HepG2 (cell line): Measurements from ENCODE around the gene MTIF2. TPM values are rescaled to one million over a fixed set of nuclear protein-coding genes. Genes with fewer than 3 reads are reported as not detected.

ENCODE experiments used
- ELF4 ChIP-seq: sonication (generic); formaldehyde crosslinking; IDR thresholded peaks from 2 replicates; pipeline ENCODE4 v1.5.0; 2020; ENCODE audit warnings: missing genetic modification reagents, mild to moderate bottlenecking, moderate library complexity, borderline replicate concordance
- HES4 ChIP-seq: sonication (generic); formaldehyde crosslinking; IDR thresholded peaks from 2 replicates; pipeline ENCODE4 v1.9.0; 2021; ENCODE audit warnings: mild to moderate bottlenecking, missing genetic modification reagents, borderline replicate concordance
- HMG20A ChIP-seq: IDR thresholded peaks from 2 replicates; pipeline ENCODE4 v1.6.1; 2016; ENCODE audit warnings: borderline replicate concordance
- ISL2 ChIP-seq: sonication (generic); formaldehyde crosslinking; IDR thresholded peaks from 2 replicates; pipeline ENCODE4 v1.5.0; 2020; ENCODE audit warnings: missing genetic modification reagents
- MATR3 ChIP-seq: sonication (generic); formaldehyde crosslinking; IDR thresholded peaks from 2 replicates; pipeline ENCODE4 v1.4.0; 2020; ENCODE audit warnings: missing genetic modification reagents
- MEF2D ChIP-seq: sonication (generic); formaldehyde crosslinking; IDR thresholded peaks from 2 replicates; pipeline ENCODE4 v1.5.1; 2020; ENCODE audit warnings: mild to moderate bottlenecking, missing genetic modification reagents
- SMC3 ChIP-seq: IDR thresholded peaks from 2 replicates; pipeline ENCODE4 v1.6.1; 2011; ENCODE audit warnings: low read length, improper control_type of control experiment
- SP2 ChIP-seq: sonication (generic); formaldehyde crosslinking; IDR thresholded peaks from 2 replicates; pipeline ENCODE4 v1.5.1; 2020; ENCODE audit warnings: mild to moderate bottlenecking, missing genetic modification reagents
- ZBTB7A ChIP-seq: sonication (generic); formaldehyde crosslinking; IDR thresholded peaks from 2 replicates; pipeline ENCODE4 v1.8.0; 2022; ENCODE audit warnings: mild to moderate bottlenecking, missing genetic modification reagents
- ZNF256 ChIP-seq: sonication (generic); formaldehyde crosslinking; conservative IDR thresholded peaks from 2 replicates; pipeline ENCODE4 v1.4.0; 2020; ENCODE audit warnings: missing genetic modification reagents
- ZNF350 ChIP-seq: sonication (generic); formaldehyde crosslinking; IDR thresholded peaks from 2 replicates; pipeline ENCODE4 v1.4.0; 2020; ENCODE audit warnings: mild to moderate bottlenecking, low read depth, missing genetic modification reagents, borderline replicate concordance
- polyA plus RNA-seq, 8 experiments: library from polyadenylated mRNA; depleted of rRNA in 3 of 8; stranded (reverse) in 7 of 8; unstranded in 1 of 8; fragments of >200 nt; fragmentation: Illumina TruSeq in 4 of 8; extraction: Trizol in 4 of 8; gene quantifications; 2 replicates each; pipeline versions ENCODE4 v1.2.1 to v1.2.3, GENCODE V29; 2011 to 2016; ENCODE audit warnings: low read depth in 4 of 8, missing spikeins in 1 of 8, mixed read lengths in 1 of 8; ENCODE audit not compliant: insufficient read depth in 1 of 8
- total RNA-seq, 5 experiments: library from RNA; depleted of rRNA; stranded (reverse); fragments of >200 nt; fragmentation: Illumina TruSeq; extraction: Trizol; gene quantifications; 2 replicates each; pipeline ENCODE4 v1.2.3, GENCODE V29; 2016; ENCODE audit warnings: low read depth in 1 of 5
- TF ChIP-seq, protein P1 (sequence below): sonication (generic); formaldehyde crosslinking; IDR thresholded peaks from 2 replicates; pipeline ENCODE4 v1.4.0; 2020; ENCODE audit warnings: missing genetic modification reagents
- TF ChIP-seq, protein P2 (sequence below): sonication (generic); formaldehyde crosslinking; IDR thresholded peaks from 2 replicates; pipeline ENCODE4 v1.5.0; 2020; ENCODE audit warnings: mild to moderate bottlenecking, missing genetic modification reagents, borderline replicate concordance
- TF ChIP-seq, protein P3 (sequence below): sonication (generic); formaldehyde crosslinking; IDR thresholded peaks from 2 replicates; pipeline ENCODE4 v1.5.1; 2020; ENCODE audit warnings: mild to moderate bottlenecking, missing genetic modification reagents, borderline replicate concordance
- TF ChIP-seq, protein P4 (sequence below): sonication (generic); formaldehyde crosslinking; IDR thresholded peaks from 2 replicates; pipeline ENCODE4 v1.4.0; 2020; ENCODE audit warnings: mild to moderate bottlenecking, low read depth, missing genetic modification reagents

MTIF2 gene
- total and polyA plus RNA-seq, 2 of the 13 experiments (the other 11 are each of a cell fraction or from before 2014, with no cell fraction given) = 32.1 to 92.1 TPM

DNA sequence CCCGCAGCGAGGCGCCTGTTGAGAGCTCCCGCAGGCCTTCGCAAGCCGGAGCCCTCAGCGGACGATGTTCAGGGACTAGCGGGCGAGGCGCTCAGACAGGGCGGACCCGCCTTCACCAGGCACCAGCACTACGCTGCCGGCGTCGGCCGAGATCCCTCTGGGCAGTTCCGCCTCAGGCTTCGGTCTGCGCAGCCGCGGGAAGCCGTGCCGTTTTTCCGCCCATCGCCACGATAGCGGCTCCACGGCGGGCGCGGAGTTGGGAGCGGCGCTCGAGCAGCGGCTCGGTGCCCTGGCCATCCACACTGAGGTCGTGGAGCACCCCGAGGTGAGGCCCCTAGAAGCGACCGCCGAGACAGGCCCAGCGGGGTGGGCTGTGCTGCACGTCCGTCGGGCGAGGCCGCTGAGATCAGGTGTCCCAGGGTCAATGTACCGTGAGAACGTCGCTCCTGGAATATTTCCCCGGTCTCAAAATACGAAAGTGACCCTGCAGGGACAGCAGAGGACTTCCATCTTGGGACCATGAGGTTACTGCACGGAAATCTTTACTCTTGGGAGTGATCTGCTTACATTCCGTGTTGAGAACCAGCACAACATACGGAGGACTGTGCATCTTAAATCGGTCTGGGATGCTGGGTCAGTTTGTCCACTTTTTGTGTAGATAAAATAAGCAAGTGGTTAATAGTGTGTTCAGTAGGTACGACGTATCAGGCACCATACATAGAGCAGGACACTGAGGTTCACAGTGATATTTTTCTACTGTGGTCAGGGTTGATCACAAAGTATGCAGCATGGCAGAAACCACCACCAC is 13.3 kb upstream of the MTIF2 start (continued):
- TF ChIP-seq, protein P1, sequence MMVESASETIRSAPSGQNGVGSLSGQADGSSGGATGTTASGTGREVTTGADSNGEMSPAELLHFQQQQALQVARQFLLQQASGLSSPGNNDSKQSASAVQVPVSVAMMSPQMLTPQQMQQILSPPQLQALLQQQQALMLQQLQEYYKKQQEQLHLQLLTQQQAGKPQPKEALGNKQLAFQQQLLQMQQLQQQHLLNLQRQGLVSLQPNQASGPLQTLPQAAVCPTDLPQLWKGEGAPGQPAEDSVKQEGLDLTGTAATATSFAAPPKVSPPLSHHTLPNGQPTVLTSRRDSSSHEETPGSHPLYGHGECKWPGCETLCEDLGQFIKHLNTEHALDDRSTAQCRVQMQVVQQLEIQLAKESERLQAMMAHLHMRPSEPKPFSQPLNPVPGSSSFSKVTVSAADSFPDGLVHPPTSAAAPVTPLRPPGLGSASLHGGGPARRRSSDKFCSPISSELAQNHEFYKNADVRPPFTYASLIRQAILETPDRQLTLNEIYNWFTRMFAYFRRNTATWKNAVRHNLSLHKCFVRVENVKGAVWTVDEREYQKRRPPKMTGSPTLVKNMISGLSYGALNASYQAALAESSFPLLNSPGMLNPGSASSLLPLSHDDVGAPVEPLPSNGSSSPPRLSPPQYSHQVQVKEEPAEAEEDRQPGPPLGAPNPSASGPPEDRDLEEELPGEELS = 0 out of 2 replicates have a peak, but pooled peaks have one; percentile 55
- TF ChIP-seq, protein P2, sequence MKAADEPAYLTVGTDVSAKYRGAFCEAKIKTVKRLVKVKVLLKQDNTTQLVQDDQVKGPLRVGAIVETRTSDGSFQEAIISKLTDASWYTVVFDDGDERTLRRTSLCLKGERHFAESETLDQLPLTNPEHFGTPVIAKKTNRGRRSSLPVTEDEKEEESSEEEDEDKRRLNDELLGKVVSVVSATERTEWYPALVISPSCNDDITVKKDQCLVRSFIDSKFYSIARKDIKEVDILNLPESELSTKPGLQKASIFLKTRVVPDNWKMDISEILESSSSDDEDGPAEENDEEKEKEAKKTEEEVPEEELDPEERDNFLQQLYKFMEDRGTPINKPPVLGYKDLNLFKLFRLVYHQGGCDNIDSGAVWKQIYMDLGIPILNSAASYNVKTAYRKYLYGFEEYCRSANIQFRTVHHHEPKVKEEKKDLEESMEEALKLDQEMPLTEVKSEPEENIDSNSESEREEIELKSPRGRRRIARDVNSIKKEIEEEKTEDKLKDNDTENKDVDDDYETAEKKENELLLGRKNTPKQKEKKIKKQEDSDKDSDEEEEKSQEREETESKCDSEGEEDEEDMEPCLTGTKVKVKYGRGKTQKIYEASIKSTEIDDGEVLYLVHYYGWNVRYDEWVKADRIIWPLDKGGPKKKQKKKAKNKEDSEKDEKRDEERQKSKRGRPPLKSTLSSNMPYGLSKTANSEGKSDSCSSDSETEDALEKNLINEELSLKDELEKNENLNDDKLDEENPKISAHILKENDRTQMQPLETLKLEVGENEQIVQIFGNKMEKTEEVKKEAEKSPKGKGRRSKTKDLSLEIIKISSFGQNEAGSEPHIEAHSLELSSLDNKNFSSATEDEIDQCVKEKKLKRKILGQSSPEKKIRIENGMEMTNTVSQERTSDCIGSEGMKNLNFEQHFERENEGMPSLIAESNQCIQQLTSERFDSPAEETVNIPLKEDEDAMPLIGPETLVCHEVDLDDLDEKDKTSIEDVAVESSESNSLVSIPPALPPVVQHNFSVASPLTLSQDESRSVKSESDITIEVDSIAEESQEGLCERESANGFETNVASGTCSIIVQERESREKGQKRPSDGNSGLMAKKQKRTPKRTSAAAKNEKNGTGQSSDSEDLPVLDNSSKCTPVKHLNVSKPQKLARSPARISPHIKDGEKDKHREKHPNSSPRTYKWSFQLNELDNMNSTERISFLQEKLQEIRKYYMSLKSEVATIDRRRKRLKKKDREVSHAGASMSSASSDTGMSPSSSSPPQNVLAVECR (CRISPR knock-in tag) = peak; percentile 94
- TF ChIP-seq HES4 (peak; percentile 85; the same call in 1 of the 2 replicates), HMG20A (0 out of 2 replicates have a peak, but pooled peaks have one; percentile 44), ELF4 (CRISPR knock-in tag) (no peak), SMC3 (no peak), MEF2D (peak; percentile 88), ZBTB7A (CRISPR knock-in tag) (peak; percentile 78; the same call in 1 of the 2 replicates), ISL2 (CRISPR knock-in tag) (peak; percentile 72), SP2 (0 out of 2 replicates have a peak, but pooled peaks have one; percentile 55), ZNF256 (CRISPR knock-in tag) (peak; percentile 89; the same call in 1 of the 2 replicates), MATR3 (CRISPR knock-in tag) (0 out of 2 replicates have a peak, but pooled peaks have one; percentile 81), ZNF350 (CRISPR knock-in tag) (peak; percentile 98)
- TF ChIP-seq, protein P3, sequence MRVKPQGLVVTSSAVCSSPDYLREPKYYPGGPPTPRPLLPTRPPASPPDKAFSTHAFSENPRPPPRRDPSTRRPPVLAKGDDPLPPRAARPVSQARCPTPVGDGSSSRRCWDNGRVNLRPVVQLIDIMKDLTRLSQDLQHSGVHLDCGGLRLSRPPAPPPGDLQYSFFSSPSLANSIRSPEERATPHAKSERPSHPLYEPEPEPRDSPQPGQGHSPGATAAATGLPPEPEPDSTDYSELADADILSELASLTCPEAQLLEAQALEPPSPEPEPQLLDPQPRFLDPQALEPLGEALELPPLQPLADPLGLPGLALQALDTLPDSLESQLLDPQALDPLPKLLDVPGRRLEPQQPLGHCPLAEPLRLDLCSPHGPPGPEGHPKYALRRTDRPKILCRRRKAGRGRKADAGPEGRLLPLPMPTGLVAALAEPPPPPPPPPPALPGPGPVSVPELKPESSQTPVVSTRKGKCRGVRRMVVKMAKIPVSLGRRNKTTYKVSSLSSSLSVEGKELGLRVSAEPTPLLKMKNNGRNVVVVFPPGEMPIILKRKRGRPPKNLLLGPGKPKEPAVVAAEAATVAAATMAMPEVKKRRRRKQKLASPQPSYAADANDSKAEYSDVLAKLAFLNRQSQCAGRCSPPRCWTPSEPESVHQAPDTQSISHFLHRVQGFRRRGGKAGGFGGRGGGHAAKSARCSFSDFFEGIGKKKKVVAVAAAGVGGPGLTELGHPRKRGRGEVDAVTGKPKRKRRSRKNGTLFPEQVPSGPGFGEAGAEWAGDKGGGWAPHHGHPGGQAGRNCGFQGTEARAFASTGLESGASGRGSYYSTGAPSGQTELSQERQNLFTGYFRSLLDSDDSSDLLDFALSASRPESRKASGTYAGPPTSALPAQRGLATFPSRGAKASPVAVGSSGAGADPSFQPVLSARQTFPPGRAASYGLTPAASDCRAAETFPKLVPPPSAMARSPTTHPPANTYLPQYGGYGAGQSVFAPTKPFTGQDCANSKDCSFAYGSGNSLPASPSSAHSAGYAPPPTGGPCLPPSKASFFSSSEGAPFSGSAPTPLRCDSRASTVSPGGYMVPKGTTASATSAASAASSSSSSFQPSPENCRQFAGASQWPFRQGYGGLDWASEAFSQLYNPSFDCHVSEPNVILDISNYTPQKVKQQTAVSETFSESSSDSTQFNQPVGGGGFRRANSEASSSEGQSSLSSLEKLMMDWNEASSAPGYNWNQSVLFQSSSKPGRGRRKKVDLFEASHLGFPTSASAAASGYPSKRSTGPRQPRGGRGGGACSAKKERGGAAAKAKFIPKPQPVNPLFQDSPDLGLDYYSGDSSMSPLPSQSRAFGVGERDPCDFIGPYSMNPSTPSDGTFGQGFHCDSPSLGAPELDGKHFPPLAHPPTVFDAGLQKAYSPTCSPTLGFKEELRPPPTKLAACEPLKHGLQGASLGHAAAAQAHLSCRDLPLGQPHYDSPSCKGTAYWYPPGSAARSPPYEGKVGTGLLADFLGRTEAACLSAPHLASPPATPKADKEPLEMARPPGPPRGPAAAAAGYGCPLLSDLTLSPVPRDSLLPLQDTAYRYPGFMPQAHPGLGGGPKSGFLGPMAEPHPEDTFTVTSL = 0 out of 2 replicates have a peak, but pooled peaks have one; percentile 16
- TF ChIP-seq, protein P4, sequence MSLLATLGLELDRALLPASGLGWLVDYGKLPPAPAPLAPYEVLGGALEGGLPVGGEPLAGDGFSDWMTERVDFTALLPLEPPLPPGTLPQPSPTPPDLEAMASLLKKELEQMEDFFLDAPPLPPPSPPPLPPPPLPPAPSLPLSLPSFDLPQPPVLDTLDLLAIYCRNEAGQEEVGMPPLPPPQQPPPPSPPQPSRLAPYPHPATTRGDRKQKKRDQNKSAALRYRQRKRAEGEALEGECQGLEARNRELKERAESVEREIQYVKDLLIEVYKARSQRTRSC = peak; percentile 80; the same call in 1 of the 2 replicates
